ENCODE results near the gene TREML1.

Gene TREML1

DNA sequence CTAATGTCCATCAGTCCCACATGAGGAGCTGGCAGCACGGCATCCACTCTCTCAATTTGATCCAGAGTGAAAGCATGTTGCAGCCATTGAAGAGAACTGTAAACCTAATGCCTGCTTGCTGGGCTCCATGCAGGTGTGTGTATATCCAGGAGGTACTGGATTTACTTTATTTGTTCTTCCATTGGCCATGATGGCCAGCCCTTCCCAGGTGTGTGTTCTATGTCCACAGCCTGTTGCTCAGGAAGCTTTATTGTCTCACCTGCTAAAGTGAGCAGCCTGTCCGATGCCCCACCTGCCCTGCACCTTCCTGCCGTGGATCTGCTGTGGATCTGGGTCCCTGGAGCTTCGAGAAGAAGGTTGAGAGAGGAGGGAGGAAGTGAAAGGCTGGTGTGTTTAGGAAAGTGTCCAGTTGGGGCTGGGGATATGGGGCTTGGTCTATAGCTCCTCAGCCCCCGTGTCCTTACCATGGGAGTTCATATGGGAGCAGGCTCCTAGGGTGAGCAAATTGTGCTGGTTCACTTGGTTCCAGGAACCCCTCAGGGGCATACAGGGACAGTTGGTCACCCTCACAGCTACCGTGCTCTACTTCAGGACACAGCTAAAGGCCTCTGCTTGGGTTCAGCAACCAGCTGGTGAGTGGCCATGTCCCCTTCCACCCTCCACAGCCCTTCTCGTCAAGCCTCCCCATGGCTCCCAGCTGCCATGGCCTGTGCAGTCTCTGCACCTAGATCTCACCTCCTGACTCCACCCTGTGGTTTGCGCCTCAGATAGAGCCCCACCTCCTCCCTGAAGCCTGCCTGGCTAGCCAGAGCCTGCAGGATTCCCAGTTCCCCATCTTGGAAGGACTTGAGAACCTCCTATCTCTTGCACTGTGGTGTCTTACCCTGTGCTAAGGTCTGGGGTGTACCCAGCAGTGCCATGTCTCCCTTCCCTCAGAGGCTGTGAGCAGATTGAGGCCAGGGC, 34.1 kb upstream of the TREML1 start:
- DNase-seq (ENCODE audit: extremely low read depth, low read depth), result no peak
- TF ChIP-seq CTCF (IDR thresholded peaks at IDR 0.05; ENCODE audit: low read depth, low read length), result no peak

DNA sequence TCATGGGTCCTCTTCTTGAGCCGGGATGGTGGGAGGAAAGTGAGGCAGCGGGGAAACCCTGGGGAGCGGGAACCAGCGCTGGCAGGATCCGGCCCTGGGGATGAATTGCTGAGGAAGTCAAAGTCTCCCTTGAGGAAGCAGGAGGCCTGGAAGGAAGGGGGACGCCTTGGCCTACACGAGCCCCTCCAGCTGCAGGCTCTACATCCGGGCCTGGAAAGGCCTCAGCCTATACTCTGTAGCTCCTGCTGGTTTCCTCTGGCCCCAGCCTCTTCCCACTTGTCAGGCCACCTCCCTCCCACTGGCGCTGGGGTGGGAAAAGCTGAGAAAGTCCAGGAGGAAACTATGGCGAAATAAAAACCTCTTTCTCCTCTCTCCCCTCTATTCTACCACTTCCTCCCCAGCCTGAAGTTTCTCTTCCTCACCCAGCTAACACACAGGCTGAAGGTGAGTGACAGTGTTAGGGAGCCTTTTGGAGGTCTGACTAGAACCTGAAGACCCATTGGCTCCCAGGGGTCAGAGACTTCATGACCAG, 31.9 kb upstream of the TREML1 start:
- no peak for TF ChIP-seq CTCF (IDR thresholded peaks at IDR 0.05; ENCODE audit: low read depth, low read length)
- no peak for DNase-seq (ENCODE audit: extremely low read depth, low read depth)

- TF ChIP-seq CTCF (IDR thresholded peaks at IDR 0.05; ENCODE audit: low read depth, low read length), result no peak
- DNase-seq (ENCODE audit: extremely low read depth, low read depth), result no peak
These were observed 30.6 kb upstream of the TREML1 start for GRCh38 chr6:41184761-41185160.

- TF ChIP-seq CTCF (IDR thresholded peaks at IDR 0.05; ENCODE audit: low read depth, low read length), result peak; percentile 76
- DNase-seq (ENCODE audit: extremely low read depth, low read depth), result peak; percentile 42
These were observed 28.2 kb upstream of the TREML1 start for GRCh38 chr6:41182069-41183034.

GRCh38 chr6:41181566-41181965, 27.4 kb upstream of the TREML1 start:
- DNase-seq (ENCODE audit: extremely low read depth, low read depth), result no peak
- no peak for TF ChIP-seq CTCF (IDR thresholded peaks at IDR 0.05; ENCODE audit: low read depth, low read length)

DNA sequence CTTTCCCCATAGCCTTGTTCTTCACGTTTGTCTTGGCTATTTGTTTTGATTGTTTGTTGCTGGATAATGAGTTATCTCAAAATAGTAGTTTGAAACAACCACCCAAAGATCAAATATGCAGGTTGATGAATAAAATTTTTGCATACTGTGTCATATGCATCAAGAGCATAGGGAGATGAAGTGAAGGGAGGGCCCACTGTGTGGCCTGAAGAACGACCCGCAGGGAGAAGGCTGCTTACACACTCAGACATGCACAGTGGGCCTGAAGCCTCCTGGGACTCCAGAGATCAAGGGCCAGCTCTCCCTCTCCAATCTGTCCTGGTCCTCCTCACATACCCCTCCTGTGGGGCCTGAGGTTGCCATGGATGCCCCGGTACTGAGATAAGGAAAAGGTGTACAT, 25.0 kb upstream of the TREML1 start:
- no peak for TF ChIP-seq CTCF (IDR thresholded peaks at IDR 0.05; ENCODE audit: low read depth, low read length)
- no peak for DNase-seq (ENCODE audit: extremely low read depth, low read depth)
